ENCODE measurements around the gene CACHD1.
"Not testable (repeated sequence)": the region's sequence is repeated elsewhere in the genome, so short reads cannot be mapped to it uniquely, and the experiment has no call there.

The CACHD1 gene

GRCh38 chr1:64511044-64511443 lies 41.1 kb downstream of the CACHD1 start:
- H3K4me1 ChIP-seq (ENCODE audit: control insufficient read depth, insufficient read depth, low read length): peaks cover 78% of the 10 kb centered on the region
- no peaks in the 10 kb centered on the region for H3K9me3 ChIP-seq (ENCODE audit: control insufficient read depth, insufficient read depth, low read length)
- no peak overlapping the region for H3K4me3 ChIP-seq (ENCODE audit: low read depth, low read length)
- no peaks in the 10 kb centered on the region for H3K36me3 ChIP-seq (ENCODE audit: control insufficient read depth, insufficient read depth, low read length)
- H3K27ac ChIP-seq (ENCODE audit: low read depth, low read length): no peak overlapping the region
- no peak overlapping the region for H3K9ac ChIP-seq (ENCODE audit: low read depth, low read length)
- H3K27me3 ChIP-seq (ENCODE audit: control insufficient read depth, insufficient read depth, low read length): peaks cover 12% of the 10 kb centered on the region

GRCh38 chr1:64512206-64512605 lies 42.3 kb downstream of the CACHD1 start:
- not testable (repeated sequence) for H3K4me3 ChIP-seq (ENCODE audit: low read depth, low read length); H3K9me3 ChIP-seq (ENCODE audit: control insufficient read depth, insufficient read depth, low read length); H3K27me3 ChIP-seq (ENCODE audit: control insufficient read depth, insufficient read depth, low read length); H3K9ac ChIP-seq (ENCODE audit: low read depth, low read length); H3K27ac ChIP-seq (ENCODE audit: low read depth, low read length); H3K36me3 ChIP-seq (ENCODE audit: control insufficient read depth, insufficient read depth, low read length)
- peaks cover 78% of the 10 kb centered on the region for H3K4me1 ChIP-seq (ENCODE audit: control insufficient read depth, insufficient read depth, low read length)

- Histone ChIP-seq H3K36me3 (ENCODE audit: control insufficient read depth, insufficient read depth, low read length) (no peaks in the 10 kb centered on the region), H3K4me3 (ENCODE audit: low read depth, low read length) (no peak overlapping the region), H3K9me3 (ENCODE audit: control insufficient read depth, insufficient read depth, low read length) (no peaks in the 10 kb centered on the region), H3K4me1 (ENCODE audit: control insufficient read depth, insufficient read depth, low read length) (peaks cover 78% of the 10 kb centered on the region), H3K27me3 (ENCODE audit: control insufficient read depth, insufficient read depth, low read length) (peaks cover 2% of the 10 kb centered on the region; the same call in 1 of the 2 replicates), H3K9ac (ENCODE audit: low read depth, low read length) (no peak overlapping the region), H3K27ac (ENCODE audit: low read depth, low read length) (peak overlapping the region; percentile 31)
These were observed 43.6 kb downstream of the CACHD1 start for GRCh38 chr1:64513545-64513944.

GRCh38 chr1:64514197-64514765 lies 44.4 kb downstream of the CACHD1 start:
- Histone ChIP-seq H3K27ac (ENCODE audit: low read depth, low read length) (no peak overlapping the region), H3K4me1 (ENCODE audit: control insufficient read depth, insufficient read depth, low read length) (peaks cover 78% of the 10 kb centered on the region), H3K36me3 (ENCODE audit: control insufficient read depth, insufficient read depth, low read length) (no peaks in the 10 kb centered on the region), H3K4me3 (ENCODE audit: low read depth, low read length) (no peak overlapping the region), H3K9ac (ENCODE audit: low read depth, low read length) (no peak overlapping the region), H3K9me3 (ENCODE audit: control insufficient read depth, insufficient read depth, low read length) (no peaks in the 10 kb centered on the region), H3K27me3 (ENCODE audit: control insufficient read depth, insufficient read depth, low read length) (no peaks in the 10 kb centered on the region)

GRCh38 chr1:64515427-64515826 lies 45.5 kb downstream of the CACHD1 start:
- peaks cover 83% of the 10 kb centered on the region for H3K4me1 ChIP-seq (ENCODE audit: control insufficient read depth, insufficient read depth, low read length)

GRCh38 chr1:64516301-64516700 lies 46.4 kb downstream of the CACHD1 start:
- H3K27ac ChIP-seq (ENCODE audit: low read depth, low read length): no peak overlapping the region
- no peaks in the 10 kb centered on the region for H3K9me3 ChIP-seq (ENCODE audit: control insufficient read depth, insufficient read depth, low read length)
- H3K4me1 ChIP-seq (ENCODE audit: control insufficient read depth, insufficient read depth, low read length): peaks cover 92% of the 10 kb centered on the region
- H3K36me3 ChIP-seq (ENCODE audit: control insufficient read depth, insufficient read depth, low read length): no peaks in the 10 kb centered on the region
- no peak overlapping the region for H3K4me3 ChIP-seq (ENCODE audit: low read depth, low read length)
- H3K9ac ChIP-seq (ENCODE audit: low read depth, low read length): no peak overlapping the region
- no peaks in the 10 kb centered on the region for H3K27me3 ChIP-seq (ENCODE audit: control insufficient read depth, insufficient read depth, low read length)

More at GRCh38 chr1:64515427-64515826, 45.5 kb downstream of the CACHD1 start:
- no peak overlapping the region for H3K9ac ChIP-seq (ENCODE audit: low read depth, low read length)
- no peak overlapping the region for H3K4me3 ChIP-seq (ENCODE audit: low read depth, low read length)
- no peaks in the 10 kb centered on the region for H3K27me3 ChIP-seq (ENCODE audit: control insufficient read depth, insufficient read depth, low read length)
- no peak overlapping the region for H3K27ac ChIP-seq (ENCODE audit: low read depth, low read length)
- no peaks in the 10 kb centered on the region for H3K9me3 ChIP-seq (ENCODE audit: control insufficient read depth, insufficient read depth, low read length)
- H3K36me3 ChIP-seq (ENCODE audit: control insufficient read depth, insufficient read depth, low read length): no peaks in the 10 kb centered on the region

GRCh38 chr1:64516803-64517568 lies 47.1 kb downstream of the CACHD1 start:
- peaks cover 95% of the 10 kb centered on the region for H3K4me1 ChIP-seq (ENCODE audit: control insufficient read depth, insufficient read depth, low read length)
- no peaks in the 10 kb centered on the region for H3K36me3 ChIP-seq (ENCODE audit: control insufficient read depth, insufficient read depth, low read length)

GRCh38 chr1:64517640-64518039 lies 47.7 kb downstream of the CACHD1 start:
- Histone ChIP-seq H3K27ac (ENCODE audit: low read depth, low read length) (peak overlapping the region; percentile 56), H3K9me3 (ENCODE audit: control insufficient read depth, insufficient read depth, low read length) (no peaks in the 10 kb centered on the region), H3K4me3 (ENCODE audit: low read depth, low read length) (no peak overlapping the region), H3K9ac (ENCODE audit: low read depth, low read length) (no peak overlapping the region), H3K36me3 (ENCODE audit: control insufficient read depth, insufficient read depth, low read length) (no peaks in the 10 kb centered on the region), H3K27me3 (ENCODE audit: control insufficient read depth, insufficient read depth, low read length) (no peaks in the 10 kb centered on the region), H3K4me1 (ENCODE audit: control insufficient read depth, insufficient read depth, low read length) (peaks cover 96% of the 10 kb centered on the region)

More at GRCh38 chr1:64516803-64517568, 47.1 kb downstream of the CACHD1 start:
- no peaks in the 10 kb centered on the region for H3K9me3 ChIP-seq (ENCODE audit: control insufficient read depth, insufficient read depth, low read length)
- H3K4me3 ChIP-seq (ENCODE audit: low read depth, low read length): no peak overlapping the region
- H3K27ac ChIP-seq (ENCODE audit: low read depth, low read length): peak overlapping the region; percentile 56
- H3K9ac ChIP-seq (ENCODE audit: low read depth, low read length): no peak overlapping the region
- H3K27me3 ChIP-seq (ENCODE audit: control insufficient read depth, insufficient read depth, low read length): no peaks in the 10 kb centered on the region

GRCh38 chr1:64518692-64519481 lies 49.0 kb downstream of the CACHD1 start:
- no peak overlapping the region for H3K9ac ChIP-seq (ENCODE audit: low read depth, low read length)
- no peak overlapping the region for H3K4me3 ChIP-seq (ENCODE audit: low read depth, low read length)
- peaks cover 96% of the 10 kb centered on the region for H3K4me1 ChIP-seq (ENCODE audit: control insufficient read depth, insufficient read depth, low read length)
- no peaks in the 10 kb centered on the region for H3K27me3 ChIP-seq (ENCODE audit: control insufficient read depth, insufficient read depth, low read length)
- peak overlapping the region; percentile 67 for H3K27ac ChIP-seq (ENCODE audit: low read depth, low read length)
- no peaks in the 10 kb centered on the region for H3K36me3 ChIP-seq (ENCODE audit: control insufficient read depth, insufficient read depth, low read length)
- H3K9me3 ChIP-seq (ENCODE audit: control insufficient read depth, insufficient read depth, low read length): no peaks in the 10 kb centered on the region

- H3K36me3 ChIP-seq (ENCODE audit: control insufficient read depth, insufficient read depth, low read length): no peaks in the 10 kb centered on the region
- H3K4me1 ChIP-seq (ENCODE audit: control insufficient read depth, insufficient read depth, low read length): peaks cover 96% of the 10 kb centered on the region
- no peak overlapping the region for H3K27ac ChIP-seq (ENCODE audit: low read depth, low read length)
These were observed 50.0 kb downstream of the CACHD1 start for GRCh38 chr1:64519901-64520300.

GRCh38 chr1:64522740-64523139 lies 52.8 kb downstream of the CACHD1 start:
- no peaks in the 10 kb centered on the region for H3K9me3 ChIP-seq (ENCODE audit: control insufficient read depth, insufficient read depth, low read length)
- H3K4me1 ChIP-seq (ENCODE audit: control insufficient read depth, insufficient read depth, low read length): peaks cover 95% of the 10 kb centered on the region
- H3K27ac ChIP-seq (ENCODE audit: low read depth, low read length): no peak overlapping the region
- H3K9ac ChIP-seq (ENCODE audit: low read depth, low read length): no peak overlapping the region
- H3K27me3 ChIP-seq (ENCODE audit: control insufficient read depth, insufficient read depth, low read length): no peaks in the 10 kb centered on the region
- no peak overlapping the region for H3K4me3 ChIP-seq (ENCODE audit: low read depth, low read length)
- no peaks in the 10 kb centered on the region for H3K36me3 ChIP-seq (ENCODE audit: control insufficient read depth, insufficient read depth, low read length)

More at GRCh38 chr1:64519901-64520300, 50.0 kb downstream of the CACHD1 start:
- Histone ChIP-seq H3K9ac (ENCODE audit: low read depth, low read length) (no peak overlapping the region), H3K27me3 (ENCODE audit: control insufficient read depth, insufficient read depth, low read length) (no peaks in the 10 kb centered on the region), H3K4me3 (ENCODE audit: low read depth, low read length) (no peak overlapping the region), H3K9me3 (ENCODE audit: control insufficient read depth, insufficient read depth, low read length) (no peaks in the 10 kb centered on the region)

Data from HUES48 (cell line).